Mammary microvascular endothelial cell (primary cell): Measurements from ENCODE around the gene TMTC3. TPM values are rescaled to one million over a fixed set of nuclear protein-coding genes. Genes with fewer than 3 reads are reported as not detected.

Experiments
- total RNA-seq: library from RNA; depleted of rRNA; stranded (reverse); fragments of >200 nt; gene quantifications from 2 replicates; pipeline ENCODE4 v1.2.3, GENCODE V29; 2015

TMTC3 gene
- 31.5 and 41.4 TPM in 2 replicates for total RNA-seq

DNA sequence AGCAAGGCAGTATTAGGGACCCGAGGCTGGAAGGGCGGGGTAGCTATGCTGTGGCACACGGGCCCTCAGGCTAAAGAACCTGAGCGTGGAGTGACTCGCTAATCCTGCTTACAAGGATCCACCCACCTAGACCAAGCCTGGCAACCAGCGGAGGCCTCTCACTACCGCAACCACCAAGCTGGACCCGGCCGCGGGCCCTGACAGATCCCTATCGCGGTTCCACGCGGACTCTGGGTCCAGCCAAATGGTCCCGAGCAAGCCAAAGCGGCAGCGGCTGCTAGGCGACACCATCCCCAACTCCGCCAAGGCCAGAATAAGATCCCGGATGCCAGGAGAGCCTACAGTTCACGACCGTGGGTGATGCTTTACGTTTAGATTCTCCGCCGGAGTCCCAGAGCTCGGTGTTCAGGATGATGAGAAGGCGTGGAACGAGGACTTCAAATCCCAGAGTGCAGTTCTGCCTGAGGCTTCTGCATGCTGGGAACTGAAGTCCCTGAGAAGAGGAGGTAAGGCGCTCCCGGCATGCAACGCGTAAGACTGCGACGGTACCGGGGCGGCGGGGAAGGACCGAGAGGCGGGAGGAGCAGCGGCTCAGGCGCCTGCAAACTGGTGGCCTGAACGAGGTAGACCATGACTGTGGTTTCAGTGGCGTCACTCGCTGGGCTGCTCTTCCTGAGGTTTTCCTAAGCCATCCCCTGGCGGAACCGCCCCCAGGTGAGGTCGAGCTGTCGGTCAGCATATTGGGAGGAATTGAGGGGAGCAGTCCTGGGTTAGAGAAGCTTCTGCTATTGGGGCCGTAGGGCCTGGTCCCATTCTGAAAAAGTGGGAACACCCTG is at the start of gene TMTC3, which contains the start of gene CEP290:
TMTC3 (plus strand) TSS at position 534 of the 836 bp plus-strand sequence. CDS start 6,009 bp downstream, outside the sequence.
CEP290 (minus strand) TSS at position 315 of the 836 bp plus-strand sequence. CDS start 781 bp downstream, outside the sequence.

Other genes with a start within 250 kb of the TMTC3 start
- not detected in 2 replicates for gene C12orf50, start 112.9 kb upstream of the TMTC3 start, total RNA-seq
- 9.8 and 11.5 TPM in 2 replicates for gene CEP290, start 219 bp upstream of the TMTC3 start, total RNA-seq